NCI-H2227 (cell line): Measurements from ENCODE around the gene PPL.
A peak's percentile ranks its signal among the peaks of the same experiment; 100 is the strongest.
"Not testable (repeated sequence)": the region's sequence is repeated elsewhere in the genome, so short reads cannot be mapped to it uniquely, and the experiment has no call there.

Experiments
- DNase-seq: peaks from one replicate; lab custom pipeline; 2025; ENCODE audit not compliant: unreplicated experiment; lab: John Stamatoyannopoulos, UW

Gene PPL

GRCh38 chr16:4913774-4914525 lies 23.0 kb downstream of the PPL start:
- DNase-seq, result no peak

- peak; percentile 12 for DNase-seq
Measured at GRCh38 chr16:4913130-4913773, 23.7 kb downstream of the PPL start.

- no peak for DNase-seq
Measured at GRCh38 chr16:4911970-4912386, 25.0 kb downstream of the PPL start.

GRCh38 chr16:4910828-4911227 lies 26.1 kb downstream of the PPL start:
- DNase-seq, result no peak

GRCh38 chr16:4909825-4910224 lies 27.1 kb downstream of the PPL start:
- DNase-seq, result no peak

- DNase-seq, result no peak
Measured at GRCh38 chr16:4908854-4909401, 28.0 kb downstream of the PPL start.

GRCh38 chr16:4904942-4905615 lies 31.9 kb downstream of the PPL start:
- no peak for DNase-seq

- DNase-seq, result no peak
Measured at GRCh38 chr16:4904108-4904941, 32.6 kb downstream of the PPL start.

GRCh38 chr16:4902038-4902437 lies 34.9 kb downstream of the PPL start:
- no peak for DNase-seq

GRCh38 chr16:4900750-4901149 lies 36.2 kb downstream of the PPL start:
- DNase-seq, result no peak

GRCh38 chr16:4900036-4900435 lies 36.9 kb downstream of the PPL start:
- no peak for DNase-seq

GRCh38 chr16:4899474-4899846 lies 37.5 kb downstream of the PPL start:
- no peak for DNase-seq

- no peak for DNase-seq
Measured at GRCh38 chr16:4898811-4899473, 38.0 kb downstream of the PPL start.

- DNase-seq, result no peak
Measured at GRCh38 chr16:4897328-4897727, 39.6 kb downstream of the PPL start.

- not testable (repeated sequence) for DNase-seq
Measured at GRCh38 chr16:4896761-4897160, 40.2 kb downstream of the PPL start.

- no peak for DNase-seq
Measured at GRCh38 chr16:4895366-4895765, 41.6 kb downstream of the PPL start.

GRCh38 chr16:4894276-4895150 lies 42.4 kb downstream of the PPL start:
- DNase-seq, result no peak

GRCh38 chr16:4893103-4893862 lies 43.7 kb downstream of the PPL start:
- no peak for DNase-seq
